Left ventricle myocardium inferior (tissue), 1 donor: ENCODE data around the gene SLC22A5. TPM values are rescaled to one million over a fixed set of nuclear protein-coding genes. Genes with fewer than 3 reads are reported as not detected.

ENCODE experiments used
- DNase-seq: peaks from one replicate; pipeline ENCODE4 v3.0.0-alpha.2; 2020
- H3K27ac ChIP-seq: fragments of 200-600 bp; replicated peaks from 2 replicates; pipeline ENCODE4 v1.8.0; 2021
- H3K27me3 ChIP-seq: fragments of 200-600 bp; 2 replicates; pipeline ENCODE4 v1.8.0; 2021; ENCODE audit warnings: low read depth
- H3K36me3 ChIP-seq: fragments of 200-600 bp; 2 replicates; pipeline ENCODE4 v1.8.0; 2021
- H3K4me1 ChIP-seq: fragments of 200-600 bp; 2 replicates; pipeline ENCODE4 v1.8.0; 2021
- H3K4me3 ChIP-seq: fragments of 200-600 bp; 2 replicates; pipeline ENCODE4 v1.8.0; 2021; ENCODE audit warnings: mild to moderate bottlenecking, moderate library complexity
- H3K9me3 ChIP-seq: fragments of 200-600 bp; replicated peaks from 2 replicates; pipeline ENCODE4 v1.8.0; 2021
- intact Hi-C: fragments of 100-400 bp; cut with micrococcal nuclease; formaldehyde crosslinking; loops from one replicate; pipeline ENCODE4 v1.11.0; 2022
- total RNA-seq: library from RNA; stranded (reverse); fragmentation: NEBNext Ultra II Directional; extraction: Animal tissue kit (Norgen Biotek cat#: 25700); gene quantifications from one replicate; pipeline ENCODE4 v1.2.1, GENCODE V29; 2021
- TF ChIP-seq, protein P1 (sequence below): fragments of 200-600 bp; IDR thresholded peaks from 2 replicates; pipeline ENCODE4 v1.8.0; 2021; ENCODE audit warnings: antibody characterized with exemption, mild to moderate bottlenecking, borderline replicate concordance
- donor health status: DM: no; HTN: yes; CAD: no; lungs with severe emphysema.

The SLC22A5 gene
- total RNA-seq, 1 donor from 2014 or later = 20.8 TPM

DNA sequence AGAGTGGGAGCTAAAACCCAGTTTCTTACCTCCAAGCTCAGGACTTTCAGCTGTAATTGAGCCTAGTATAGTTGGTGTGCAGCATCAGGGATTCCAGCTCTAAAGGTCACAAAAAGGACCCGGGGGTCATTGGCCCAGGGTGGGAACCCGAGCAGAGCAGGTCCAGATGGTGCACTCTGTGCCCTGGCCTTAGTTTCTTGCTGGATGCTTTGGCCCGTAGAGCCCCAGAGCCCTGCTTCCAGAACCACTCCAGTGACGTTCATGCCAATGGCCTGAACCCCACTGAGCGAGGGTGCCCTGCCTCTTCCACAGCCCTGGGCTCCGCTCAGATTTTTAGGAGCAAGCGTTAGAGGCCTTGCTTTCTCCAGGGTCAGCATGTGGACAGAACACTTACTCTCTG, 8.2 kb downstream of the SLC22A5 start:
- no peak overlapping the region for H3K27ac ChIP-seq
- peaks cover 45% of the 10 kb centered on the region for H3K4me1 ChIP-seq
- no peaks in the 10 kb centered on the region for H3K27me3 ChIP-seq
- DNase-seq = no peak
- intact Hi-C loops = no loop called here
- peaks cover 17% of the 10 kb centered on the region for H3K36me3 ChIP-seq
- no peak overlapping the region for H3K4me3 ChIP-seq
- H3K9me3 ChIP-seq = no peaks in the 10 kb centered on the region
- TF ChIP-seq, protein P1, sequence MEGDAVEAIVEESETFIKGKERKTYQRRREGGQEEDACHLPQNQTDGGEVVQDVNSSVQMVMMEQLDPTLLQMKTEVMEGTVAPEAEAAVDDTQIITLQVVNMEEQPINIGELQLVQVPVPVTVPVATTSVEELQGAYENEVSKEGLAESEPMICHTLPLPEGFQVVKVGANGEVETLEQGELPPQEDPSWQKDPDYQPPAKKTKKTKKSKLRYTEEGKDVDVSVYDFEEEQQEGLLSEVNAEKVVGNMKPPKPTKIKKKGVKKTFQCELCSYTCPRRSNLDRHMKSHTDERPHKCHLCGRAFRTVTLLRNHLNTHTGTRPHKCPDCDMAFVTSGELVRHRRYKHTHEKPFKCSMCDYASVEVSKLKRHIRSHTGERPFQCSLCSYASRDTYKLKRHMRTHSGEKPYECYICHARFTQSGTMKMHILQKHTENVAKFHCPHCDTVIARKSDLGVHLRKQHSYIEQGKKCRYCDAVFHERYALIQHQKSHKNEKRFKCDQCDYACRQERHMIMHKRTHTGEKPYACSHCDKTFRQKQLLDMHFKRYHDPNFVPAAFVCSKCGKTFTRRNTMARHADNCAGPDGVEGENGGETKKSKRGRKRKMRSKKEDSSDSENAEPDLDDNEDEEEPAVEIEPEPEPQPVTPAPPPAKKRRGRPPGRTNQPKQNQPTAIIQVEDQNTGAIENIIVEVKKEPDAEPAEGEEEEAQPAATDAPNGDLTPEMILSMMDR = no peak

DNA sequence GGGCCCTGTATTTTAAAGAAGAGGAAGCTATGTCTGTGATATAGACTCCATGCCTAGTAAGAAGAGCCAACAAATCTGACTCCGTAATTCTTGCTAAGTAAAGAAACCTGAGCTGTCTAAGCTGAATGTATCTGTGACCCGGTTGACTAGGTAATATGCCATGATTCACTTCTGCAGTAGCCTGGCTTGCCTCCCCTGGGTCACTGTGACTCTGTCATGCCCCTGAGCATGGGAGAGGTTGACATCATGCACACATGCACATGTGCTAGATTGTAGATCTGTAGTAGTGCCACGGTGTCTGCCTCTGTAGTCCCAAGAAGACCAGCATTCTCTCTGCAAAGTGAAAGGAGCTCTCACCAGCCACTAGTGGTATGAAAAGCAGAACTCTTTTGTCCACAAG, 9.1 kb downstream of the SLC22A5 start:
- Histone ChIP-seq H3K4me3 (no peak overlapping the region), H3K27me3 (no peaks in the 10 kb centered on the region), H3K4me1 (peaks cover 40% of the 10 kb centered on the region), H3K36me3 (peaks cover 17% of the 10 kb centered on the region), H3K9me3 (no peaks in the 10 kb centered on the region), H3K27ac (no peak overlapping the region)
- TF ChIP-seq, protein P1 = no peak
- no peak for DNase-seq
- intact Hi-C loops = no loop called here

DNA sequence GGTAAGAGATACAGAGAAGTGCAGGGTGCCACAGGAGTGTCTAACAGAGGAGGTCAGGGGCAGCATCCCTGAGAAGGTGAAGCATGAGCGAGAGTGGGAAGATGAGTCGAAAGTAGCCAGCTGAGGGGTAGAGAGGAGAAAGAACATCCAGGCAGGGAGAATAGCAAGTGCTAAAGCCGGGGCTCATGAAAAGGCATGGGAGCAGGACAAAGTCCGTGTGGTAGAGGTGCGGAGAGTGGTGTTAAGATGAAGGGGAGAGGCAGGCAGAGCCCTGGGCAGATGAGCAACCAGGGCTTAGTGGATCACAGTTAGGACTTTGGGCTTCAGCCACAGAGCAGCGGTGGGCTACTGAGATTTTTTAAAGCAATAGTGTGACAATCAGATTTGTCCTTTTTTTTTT, 10.5 kb downstream of the SLC22A5 start:
- no peaks in the 10 kb centered on the region for H3K27me3 ChIP-seq
- H3K27ac ChIP-seq = no peak overlapping the region
- H3K4me3 ChIP-seq = no peak overlapping the region
- peaks cover 17% of the 10 kb centered on the region for H3K36me3 ChIP-seq
- TF ChIP-seq, protein P1 = no peak
- peaks cover 44% of the 10 kb centered on the region for H3K4me1 ChIP-seq
- intact Hi-C loops = no loop called here
- H3K9me3 ChIP-seq = no peaks in the 10 kb centered on the region
- no peak for DNase-seq

GRCh38 chr5:132380741-132381140, 11.2 kb downstream of the SLC22A5 start:
- H3K27ac ChIP-seq = no peak overlapping the region
- intact Hi-C loops = no loop called here
- no peaks in the 10 kb centered on the region for H3K27me3 ChIP-seq
- peaks cover 17% of the 10 kb centered on the region for H3K36me3 ChIP-seq
- no peak for DNase-seq
- H3K4me3 ChIP-seq = no peak overlapping the region
- no peaks in the 10 kb centered on the region for H3K9me3 ChIP-seq
- TF ChIP-seq, protein P1 = no peak
- peaks cover 44% of the 10 kb centered on the region for H3K4me1 ChIP-seq

DNA sequence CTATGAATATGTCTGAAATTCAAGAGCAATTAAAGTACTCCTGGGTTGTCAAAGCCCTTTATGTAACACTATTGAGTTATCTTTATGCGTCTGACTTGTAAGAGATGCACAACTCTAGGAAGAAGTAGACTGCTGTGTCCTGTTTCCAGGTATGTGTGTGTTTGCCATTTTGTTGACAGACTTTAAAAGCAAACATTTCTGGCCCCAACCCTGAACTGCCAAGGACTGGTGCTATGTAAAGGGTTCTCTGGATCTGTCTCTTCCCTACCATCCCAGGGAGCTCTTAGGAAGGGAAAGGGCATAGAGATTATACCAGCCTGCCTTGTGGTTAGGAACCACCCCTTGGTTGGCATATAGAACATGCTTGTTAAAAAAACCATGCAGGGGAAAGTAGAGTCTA, 12.1 kb downstream of the SLC22A5 start:
- H3K4me3 ChIP-seq = no peak overlapping the region
- TF ChIP-seq, protein P1 = no peak
- no peaks in the 10 kb centered on the region for H3K27me3 ChIP-seq
- peaks cover 17% of the 10 kb centered on the region for H3K36me3 ChIP-seq
- no peak overlapping the region for H3K27ac ChIP-seq
- no peak for DNase-seq
- peaks cover 44% of the 10 kb centered on the region for H3K4me1 ChIP-seq
- intact Hi-C loops = no loop called here
- H3K9me3 ChIP-seq = no peaks in the 10 kb centered on the region

DNA sequence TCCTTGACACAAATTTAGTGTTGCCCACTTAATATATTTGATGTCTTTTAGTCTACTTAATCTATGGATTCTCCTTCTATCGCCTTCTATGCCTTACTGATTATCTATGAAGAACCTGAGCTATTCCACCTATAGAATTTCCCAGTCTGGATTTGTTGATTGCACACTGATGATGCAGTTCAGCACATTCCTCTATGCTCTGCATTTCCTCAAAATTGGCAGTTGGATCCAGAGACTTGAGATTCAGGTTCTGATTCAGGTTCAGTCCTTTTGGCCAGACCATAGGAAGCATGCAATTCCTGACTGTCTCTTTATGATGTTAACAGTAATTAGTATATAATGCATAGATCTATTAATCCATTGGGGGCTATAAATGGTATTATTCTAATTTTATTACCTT, 13.8 kb downstream of the SLC22A5 start:
- H3K4me1 ChIP-seq = peaks cover 49% of the 10 kb centered on the region
- H3K36me3 ChIP-seq = peaks cover 16% of the 10 kb centered on the region
- no peak overlapping the region for H3K4me3 ChIP-seq
- no peak overlapping the region for H3K27ac ChIP-seq
- H3K9me3 ChIP-seq = no peaks in the 10 kb centered on the region
- intact Hi-C loops = no loop called here
- DNase-seq = no peak
- H3K27me3 ChIP-seq = no peaks in the 10 kb centered on the region
- TF ChIP-seq, protein P1 = no peak
